Mucosa of stomach (tissue), 1 donor: ENCODE data around the gene MAMSTR.
"Not testable (repeated sequence)": the region's sequence is repeated elsewhere in the genome, so short reads cannot be mapped to it uniquely, and the experiment has no call there.

Experiments
- H3K27me3 ChIP-seq: one replicate; pipeline ENCODE4 v1.7.0; 2013; ENCODE audit warnings: mild to moderate bottlenecking, low read length; ENCODE audit not compliant: control insufficient read depth, insufficient read depth
- H3K36me3 ChIP-seq: one replicate; pipeline ENCODE4 v1.7.0; 2013; ENCODE audit warnings: low read length; ENCODE audit not compliant: control insufficient read depth, insufficient read depth
- H3K4me1 ChIP-seq: one replicate; pipeline ENCODE4 v1.7.0; 2013; ENCODE audit warnings: mild to moderate bottlenecking, low read length; ENCODE audit not compliant: control insufficient read depth, insufficient read depth
- H3K4me3 ChIP-seq: one replicate; pipeline ENCODE4 v1.7.0; 2013; ENCODE audit warnings: low read length
- H3K9ac ChIP-seq: one replicate; pipeline ENCODE4 v1.7.0; 2013; ENCODE audit warnings: mild to moderate bottlenecking, low read length, moderate library complexity
- H3K9me3 ChIP-seq: one replicate; pipeline ENCODE4 v1.7.0; 2013; ENCODE audit warnings: mild to moderate bottlenecking, low read length, moderate library complexity; ENCODE audit not compliant: control insufficient read depth
- donor health status: Pancreatic carcinoma.

The MAMSTR gene, protein sequence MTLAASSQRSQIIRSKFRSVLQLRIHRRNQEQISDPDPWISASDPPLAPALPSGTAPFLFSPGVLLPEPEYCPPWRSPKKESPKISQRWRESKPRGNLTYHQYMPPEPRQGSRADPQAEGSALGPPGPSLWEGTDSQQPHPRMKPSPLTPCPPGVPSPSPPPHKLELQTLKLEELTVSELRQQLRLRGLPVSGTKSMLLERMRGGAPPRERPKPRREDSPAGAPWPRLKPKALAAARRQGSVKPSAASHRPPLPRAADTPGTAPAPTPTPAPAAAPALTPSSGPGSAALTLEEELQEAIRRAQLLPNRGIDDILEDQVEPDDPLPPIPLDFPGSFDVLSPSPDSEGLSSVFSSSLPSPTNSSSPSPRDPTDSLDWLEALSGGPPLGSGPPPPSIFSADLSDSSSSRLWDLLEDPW

GRCh38 chr19:48719263-48720171 is at the start of gene MAMSTR:
Gene MAMSTR, minus strand, starts transcription at chr19:48719725. Its CDS starts 694 bp downstream, at chr19:48719031.
- Histone ChIP-seq H3K9ac (no peak within 1 kb of the TSS), H3K4me3 (no peak within 1 kb of the TSS)

GRCh38 chr19:48768994-48769713 is 49.6 kb upstream of the MAMSTR start:
- Histone ChIP-seq H3K9me3 (no peaks in the 10 kb centered on the region), H3K36me3 (no peaks in the 10 kb centered on the region), H3K9ac (no peak overlapping the region), H3K4me1 (peaks cover 2% of the 10 kb centered on the region), H3K27me3 (peaks cover 5% of the 10 kb centered on the region), H3K4me3 (no peak overlapping the region)

More at GRCh38 chr19:48719263-48720171, at the start of gene MAMSTR:
- no peaks in the 10 kb centered on the region for H3K27me3 ChIP-seq
- H3K4me1 ChIP-seq = peaks cover 32% of the 10 kb centered on the region
- no peaks in the 10 kb centered on the region for H3K36me3 ChIP-seq
- no peaks in the 10 kb centered on the region for H3K9me3 ChIP-seq

DNA sequence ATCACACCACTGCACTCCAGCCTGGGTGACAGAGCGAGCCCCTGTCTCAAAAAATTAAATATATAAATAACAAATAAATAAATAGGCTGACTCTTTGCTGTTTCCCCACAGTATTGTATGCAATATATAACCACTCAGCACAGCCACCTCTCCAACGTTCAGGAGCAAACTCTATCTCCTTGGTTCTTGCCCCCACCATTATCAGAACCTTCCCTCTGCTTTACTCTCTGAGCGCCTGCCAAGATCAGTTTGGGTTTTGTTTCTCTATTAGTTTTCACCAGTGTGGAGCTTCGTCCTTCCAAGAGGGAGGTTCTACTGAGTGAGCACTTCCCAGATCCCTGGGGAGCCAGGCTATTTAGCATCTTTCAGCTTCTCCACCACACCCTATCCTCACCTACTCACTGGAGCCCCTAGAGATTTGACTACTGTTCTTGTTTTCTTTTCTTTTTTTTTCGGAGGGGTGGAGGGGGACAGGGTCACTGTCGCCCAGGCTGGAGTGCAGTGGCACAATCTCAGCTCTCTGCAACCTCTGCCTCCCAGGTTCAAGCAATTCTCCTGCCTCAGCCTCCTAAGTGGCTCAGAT is 48.7 kb upstream of the MAMSTR start:
- H3K36me3 ChIP-seq, H3K9ac ChIP-seq, H3K4me1 ChIP-seq, H3K27me3 ChIP-seq, H3K4me3 ChIP-seq, H3K9me3 ChIP-seq: not testable (repeated sequence)

- not testable (repeated sequence) for H3K9me3 ChIP-seq, H3K9ac ChIP-seq, H3K4me3 ChIP-seq, H3K36me3 ChIP-seq, H3K27me3 ChIP-seq, H3K4me1 ChIP-seq
Measured at GRCh38 chr19:48765816-48766215, 46.3 kb upstream of the MAMSTR start.

DNA sequence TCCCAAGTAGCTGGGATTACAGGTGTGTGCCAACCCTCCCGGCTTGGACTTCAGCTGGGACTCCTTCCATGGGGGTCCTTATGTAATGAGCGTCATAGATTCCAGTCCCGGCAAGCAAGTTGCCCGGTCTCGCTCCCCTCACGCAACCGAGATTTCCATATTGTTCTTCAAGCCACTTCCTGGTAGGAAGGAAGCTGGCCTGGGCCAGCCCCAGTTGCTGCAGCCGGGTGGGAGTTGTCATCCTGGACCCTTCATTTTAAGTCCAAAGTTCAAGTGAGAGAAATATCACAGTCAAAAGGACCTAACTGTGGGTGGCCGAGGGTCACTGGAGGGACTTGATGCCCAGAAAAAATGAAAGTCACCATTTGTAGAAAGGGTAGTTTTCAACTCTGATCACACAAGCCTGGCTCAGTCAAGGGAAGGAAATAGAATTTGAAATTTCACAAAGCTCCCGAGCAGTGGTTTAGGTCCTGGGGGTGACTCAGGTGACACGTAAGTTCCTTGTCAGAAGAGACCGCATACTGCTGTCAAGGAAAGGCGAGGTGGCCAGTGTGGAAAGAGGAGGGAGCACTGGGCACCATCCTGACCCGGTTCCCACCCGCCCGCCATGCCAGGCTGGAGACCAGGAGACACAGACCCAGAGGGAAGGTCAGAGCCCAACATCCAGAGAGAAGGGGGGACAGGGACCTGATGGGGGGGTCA is 41.1 kb upstream of the MAMSTR start:
- Histone ChIP-seq H3K4me1 (no peaks in the 10 kb centered on the region), H3K27me3 (peaks cover 6% of the 10 kb centered on the region), H3K9ac (no peak overlapping the region), H3K36me3 (no peaks in the 10 kb centered on the region), H3K4me3 (no peak overlapping the region), H3K9me3 (no peaks in the 10 kb centered on the region)

DNA sequence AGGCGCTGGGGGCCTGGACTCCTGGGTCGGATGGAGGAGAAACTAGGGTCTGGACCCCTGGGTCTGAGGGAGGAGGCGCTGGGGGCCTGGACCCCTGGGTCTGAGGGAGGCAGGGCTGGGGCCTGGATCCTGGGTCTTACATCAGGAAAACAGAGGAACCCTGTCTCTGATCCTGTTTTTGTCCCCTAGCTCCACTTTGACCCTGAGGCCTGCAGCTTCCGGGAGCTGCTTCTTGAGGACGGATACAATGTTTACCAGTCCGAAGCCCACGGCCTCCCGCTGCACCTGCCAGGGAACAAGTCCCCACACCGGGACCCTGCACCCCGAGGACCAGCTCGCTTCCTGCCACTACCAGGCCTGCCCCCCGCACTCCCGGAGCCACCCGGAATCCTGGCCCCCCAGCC is 38.2 kb upstream of the MAMSTR start:
- peaks cover 8% of the 10 kb centered on the region for H3K4me1 ChIP-seq
- no peak overlapping the region for H3K4me3 ChIP-seq
- H3K9ac ChIP-seq = no peak overlapping the region
- H3K27me3 ChIP-seq = peaks cover 15% of the 10 kb centered on the region
- no peaks in the 10 kb centered on the region for H3K9me3 ChIP-seq
- no peaks in the 10 kb centered on the region for H3K36me3 ChIP-seq

DNA sequence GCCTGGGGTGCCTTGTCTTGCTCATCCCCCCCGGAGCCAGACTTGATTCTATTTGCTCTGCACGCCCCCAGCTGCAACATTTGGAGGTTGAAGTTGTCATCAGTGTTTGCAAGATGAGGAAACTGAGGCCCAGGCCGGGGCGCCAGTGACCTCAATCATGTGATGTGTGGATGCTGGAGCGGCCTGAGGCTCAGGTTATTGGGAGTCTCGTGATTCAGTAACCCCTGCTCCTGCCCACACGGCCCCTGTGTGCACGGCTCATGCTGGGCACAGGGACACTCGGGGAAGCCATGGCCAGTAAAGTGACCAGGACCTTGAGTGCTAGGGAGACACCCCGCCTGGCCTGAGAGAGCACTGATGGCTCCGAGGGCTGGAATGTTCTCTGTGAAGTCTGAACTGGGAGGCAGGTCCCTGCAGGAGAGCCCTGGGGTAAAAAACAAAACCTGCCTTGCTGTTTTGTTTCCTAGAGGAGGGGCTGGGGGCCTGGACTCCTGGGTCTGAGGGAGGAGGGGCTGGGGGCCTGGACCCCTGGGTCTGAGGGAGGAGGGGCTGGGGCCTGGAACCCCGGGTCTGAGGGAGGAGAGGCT is 37.7 kb upstream of the MAMSTR start:
- H3K4me1 ChIP-seq = peaks cover 13% of the 10 kb centered on the region
- H3K27me3 ChIP-seq = peaks cover 20% of the 10 kb centered on the region
- H3K36me3 ChIP-seq = no peaks in the 10 kb centered on the region
- H3K9me3 ChIP-seq = no peaks in the 10 kb centered on the region
- H3K9ac ChIP-seq = no peak overlapping the region
- no peak overlapping the region for H3K4me3 ChIP-seq

- Histone ChIP-seq H3K9ac (no peak overlapping the region), H3K4me1 (peaks cover 17% of the 10 kb centered on the region), H3K36me3 (no peaks in the 10 kb centered on the region), H3K27me3 (peaks cover 25% of the 10 kb centered on the region), H3K9me3 (no peaks in the 10 kb centered on the region), H3K4me3 (no peak overlapping the region)
Measured at GRCh38 chr19:48756686-48757085, 37.2 kb upstream of the MAMSTR start.

DNA sequence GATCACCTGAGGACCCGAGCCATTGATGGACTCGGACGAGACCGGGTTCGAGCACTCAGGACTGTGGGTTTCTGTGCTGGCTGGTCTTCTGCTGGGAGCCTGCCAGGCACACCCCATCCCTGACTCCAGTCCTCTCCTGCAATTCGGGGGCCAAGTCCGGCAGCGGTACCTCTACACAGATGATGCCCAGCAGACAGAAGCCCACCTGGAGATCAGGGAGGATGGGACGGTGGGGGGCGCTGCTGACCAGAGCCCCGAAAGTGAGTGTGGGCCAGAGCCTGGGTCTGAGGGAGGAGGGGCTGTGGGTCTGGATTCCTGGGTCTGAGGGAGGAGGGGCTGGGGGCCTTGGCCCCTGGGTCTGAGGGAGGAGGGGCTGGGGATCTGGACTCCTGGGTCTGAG is 36.7 kb upstream of the MAMSTR start:
- H3K9ac ChIP-seq = no peak overlapping the region
- no peaks in the 10 kb centered on the region for H3K9me3 ChIP-seq
- no peaks in the 10 kb centered on the region for H3K36me3 ChIP-seq
- peaks cover 20% of the 10 kb centered on the region for H3K4me1 ChIP-seq
- no peak overlapping the region for H3K4me3 ChIP-seq
- peaks cover 30% of the 10 kb centered on the region for H3K27me3 ChIP-seq

GRCh38 chr19:48755787-48756186 is 36.3 kb upstream of the MAMSTR start:
- Histone ChIP-seq H3K9me3 (no peaks in the 10 kb centered on the region), H3K4me3 (no peak overlapping the region), H3K27me3 (peaks cover 31% of the 10 kb centered on the region), H3K9ac (no peak overlapping the region), H3K36me3 (no peaks in the 10 kb centered on the region), H3K4me1 (peaks cover 24% of the 10 kb centered on the region)

DNA sequence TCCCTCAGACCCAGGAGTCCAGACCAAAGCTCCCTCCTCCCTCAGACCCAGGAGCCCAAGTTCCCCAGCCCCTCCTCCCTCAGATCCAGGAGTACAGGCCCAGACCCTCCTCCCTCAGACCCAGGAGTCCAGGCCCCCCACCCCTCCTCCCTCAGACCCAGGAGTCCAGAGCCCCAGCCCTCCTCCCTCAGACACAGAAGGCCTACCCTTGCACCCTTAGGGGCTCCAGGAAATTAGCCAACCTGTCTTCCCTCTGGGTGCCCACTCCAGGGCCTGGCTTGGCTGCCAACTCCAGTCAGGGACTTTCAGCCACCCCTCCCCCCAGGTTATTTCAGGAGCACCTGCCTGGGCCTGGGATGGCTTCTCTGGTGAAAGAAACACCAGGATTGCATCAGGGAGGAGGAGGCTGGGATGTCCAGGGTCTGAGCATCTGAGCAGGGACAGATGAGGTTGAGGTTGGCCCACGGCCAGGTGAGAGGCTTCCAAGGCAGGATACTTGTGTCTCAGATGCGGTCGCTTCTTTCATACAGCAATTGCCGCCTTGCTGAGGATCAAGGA is 35.6 kb upstream of the MAMSTR start, which contains the start of gene FGF21:
Gene FGF21, plus strand, starts transcription at position 441 of the 558 bp plus-strand sequence. CDS start 713 bp downstream, outside the sequence.
- Histone ChIP-seq H3K9me3 (no peaks in the 10 kb centered on the region), H3K27me3 (peaks cover 34% of the 10 kb centered on the region), H3K36me3 (no peaks in the 10 kb centered on the region), H3K4me1 (peaks cover 30% of the 10 kb centered on the region), H3K4me3 (no peak within 1 kb of the TSS), H3K9ac (no peak within 1 kb of the TSS)
